ENCODE data around the gene CPSF6.
"Not testable (repeated sequence)": the region's sequence is repeated elsewhere in the genome, so short reads cannot be mapped to it uniquely, and the experiment has no call there.

CPSF6 gene

GRCh38 chr12:69239352-69239921 is at the start of gene CPSF6:
CPSF6 (plus strand) TSS chr12:69239569; CDS start chr12:69239647, 78 bp downstream.
- DNase-seq (ENCODE audit: low read depth in 2 of 2) = peak; percentile 94 to 96

DNA sequence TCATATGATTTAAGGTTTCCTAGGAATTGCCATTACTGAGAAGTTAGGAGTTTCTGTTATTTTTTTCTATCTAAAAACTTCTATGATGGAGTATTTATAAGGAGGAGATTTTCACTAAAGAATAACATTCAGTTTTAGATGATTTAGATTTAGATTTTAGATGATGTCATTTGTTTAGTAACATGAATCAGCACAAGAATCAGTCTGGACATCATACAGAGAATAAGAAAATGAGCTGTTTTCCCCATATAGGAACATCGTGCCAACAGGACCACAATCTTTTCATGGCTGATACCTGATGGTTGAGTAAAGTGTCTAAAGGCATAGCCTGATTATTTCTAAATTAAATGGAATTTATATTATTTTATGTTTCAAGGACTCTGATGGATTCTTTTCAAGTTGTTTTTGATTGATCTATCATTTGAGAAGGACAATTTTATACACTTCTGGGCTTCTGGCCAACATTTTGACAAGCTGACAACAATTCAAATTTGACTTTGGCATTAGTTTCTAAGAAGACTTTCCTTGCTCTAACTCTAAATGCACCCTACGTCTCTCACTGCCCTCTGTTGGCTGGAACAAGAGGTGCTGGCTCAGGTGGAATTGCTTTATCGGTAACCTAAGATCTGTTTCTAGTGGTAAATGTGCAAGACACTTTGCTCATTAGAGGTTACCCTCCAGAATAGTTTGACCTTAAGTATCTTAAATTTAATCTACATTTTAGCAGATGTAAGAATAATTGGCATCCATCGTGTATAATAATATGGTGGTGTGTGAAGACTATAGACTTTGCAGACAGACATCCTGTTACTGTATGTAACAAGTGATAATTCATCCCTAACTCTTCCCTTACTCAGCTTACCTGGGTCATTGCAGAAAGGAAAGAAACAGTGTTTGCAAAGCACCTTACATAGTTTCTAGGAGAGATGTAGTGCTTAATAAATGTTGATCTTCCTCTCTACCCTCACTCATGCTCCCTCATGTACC is 42.8 kb upstream of the CPSF6 start:
- DNase-seq (ENCODE audit: low read depth in 2 of 2) = no peak

DNA sequence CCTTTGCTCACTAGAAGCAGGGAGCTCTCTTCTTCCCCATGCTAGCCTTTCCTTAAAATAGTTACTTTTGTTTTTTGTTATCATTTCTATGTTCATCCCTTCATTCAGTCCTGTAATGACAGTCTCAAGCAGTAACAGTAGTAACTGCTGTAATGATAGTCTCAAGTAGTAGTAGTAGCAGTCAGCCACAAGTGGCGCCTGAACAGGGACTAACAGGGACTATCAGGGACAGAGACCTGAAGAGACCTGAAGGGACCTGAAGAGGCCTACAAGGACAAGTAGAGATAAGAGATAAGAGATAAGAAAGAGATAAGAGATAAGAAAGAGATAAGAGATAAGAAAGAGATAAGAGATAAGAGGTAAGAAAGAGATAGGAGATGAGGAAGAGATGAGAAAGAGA is 39.4 kb upstream of the CPSF6 start:
- DNase-seq (ENCODE audit: low read depth in 2 of 2) = not testable (repeated sequence)

- DNase-seq (ENCODE audit: low read depth in 2 of 2) = no peak
Observed at GRCh38 chr12:69204191-69204590, 35.2 kb upstream of the CPSF6 start.

DNA sequence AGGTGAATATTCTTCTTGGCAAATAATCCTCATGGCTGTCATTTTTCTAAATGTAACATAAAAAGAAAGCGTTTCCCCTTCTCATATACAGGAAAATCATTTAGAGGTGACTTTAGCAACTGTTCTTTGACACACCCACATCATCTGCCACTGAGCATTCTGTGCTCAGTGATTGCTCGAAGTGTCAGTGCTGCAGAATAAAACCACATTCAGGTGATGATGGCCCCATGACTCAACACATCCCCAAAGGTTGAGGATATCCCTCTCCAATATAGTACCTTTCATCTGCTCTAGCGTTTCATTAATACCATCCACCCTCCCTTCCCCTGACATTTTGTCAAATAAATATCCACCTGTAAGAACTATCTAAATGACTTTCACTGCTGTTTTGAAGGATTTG is 28.7 kb upstream of the CPSF6 start:
- DNase-seq (ENCODE audit: low read depth in 2 of 2) = no peak

DNA sequence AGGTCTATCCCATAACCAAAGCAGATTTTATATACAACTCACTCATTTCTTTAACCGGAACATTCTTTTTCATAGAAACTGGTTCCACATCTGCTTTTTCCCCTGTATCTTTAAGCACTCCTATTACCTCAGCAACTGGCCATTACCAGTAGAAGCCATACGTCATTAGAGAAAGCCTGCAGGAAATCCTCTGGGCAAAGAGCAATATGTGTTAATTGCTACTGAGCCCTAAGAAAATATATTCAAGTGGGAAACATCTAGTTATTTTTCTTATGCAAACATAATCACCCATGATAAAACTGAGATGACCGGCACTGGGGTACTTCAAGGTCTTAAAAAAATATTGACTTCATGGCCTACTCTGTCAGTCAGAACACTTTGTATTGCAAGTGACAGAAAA is 28.2 kb upstream of the CPSF6 start:
- DNase-seq (ENCODE audit: low read depth in 2 of 2) = no peak

- no peak for DNase-seq (ENCODE audit: low read depth in 2 of 2)
Observed at GRCh38 chr12:69214169-69214568, 25.2 kb upstream of the CPSF6 start.

DNA sequence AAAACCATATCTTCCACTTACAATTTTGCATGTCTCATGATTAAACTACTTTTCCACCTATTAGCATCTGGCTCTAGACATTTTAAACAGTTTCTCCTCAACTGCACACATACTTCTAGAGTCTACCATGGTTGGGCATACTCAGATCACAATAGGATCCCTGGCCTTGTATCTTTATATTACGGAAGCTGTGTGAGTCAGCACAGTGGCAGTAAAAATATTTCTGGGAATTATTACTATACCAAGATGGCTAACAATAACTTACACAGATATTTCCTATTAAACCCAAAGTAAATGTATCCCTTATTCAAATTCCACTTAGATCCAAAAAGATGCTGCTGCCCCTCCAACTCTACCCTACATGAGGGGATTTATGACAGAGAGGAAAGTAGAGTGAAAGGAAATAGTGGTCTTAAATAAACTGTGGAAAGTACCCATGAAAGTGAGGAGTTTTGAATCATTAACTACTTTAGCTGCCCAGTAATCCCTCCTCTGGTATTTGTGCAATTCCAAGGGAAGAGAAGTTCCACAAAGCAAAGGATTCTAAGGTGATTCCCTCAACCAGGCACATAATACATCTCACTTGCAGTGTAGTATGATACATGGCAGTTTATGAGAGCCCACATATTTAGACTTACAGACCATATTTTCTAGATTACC is 14.0 kb upstream of the CPSF6 start:
- no peak for DNase-seq (ENCODE audit: low read depth in 2 of 2)

DNA sequence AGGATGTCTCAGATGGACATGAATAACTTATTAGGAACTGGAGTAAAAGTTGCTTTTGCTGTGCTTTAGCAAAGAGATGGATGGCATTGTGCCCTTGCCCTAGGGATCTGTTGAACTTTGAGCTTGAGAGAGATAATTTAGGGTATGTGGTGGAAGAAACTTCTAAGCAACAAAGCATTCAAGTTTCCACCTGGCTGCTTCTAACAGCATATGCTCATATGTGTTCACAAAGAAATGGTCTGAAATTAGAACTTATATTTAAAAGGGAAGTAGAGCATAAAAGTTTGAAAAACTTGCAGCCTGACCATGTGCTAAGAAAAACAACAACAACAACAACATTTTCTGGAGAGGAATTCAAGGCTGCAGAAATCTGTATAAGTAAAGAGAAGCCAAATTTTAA is 7.9 kb upstream of the CPSF6 start:
- DNase-seq (ENCODE audit: low read depth in 2 of 2) = no peak

DNA sequence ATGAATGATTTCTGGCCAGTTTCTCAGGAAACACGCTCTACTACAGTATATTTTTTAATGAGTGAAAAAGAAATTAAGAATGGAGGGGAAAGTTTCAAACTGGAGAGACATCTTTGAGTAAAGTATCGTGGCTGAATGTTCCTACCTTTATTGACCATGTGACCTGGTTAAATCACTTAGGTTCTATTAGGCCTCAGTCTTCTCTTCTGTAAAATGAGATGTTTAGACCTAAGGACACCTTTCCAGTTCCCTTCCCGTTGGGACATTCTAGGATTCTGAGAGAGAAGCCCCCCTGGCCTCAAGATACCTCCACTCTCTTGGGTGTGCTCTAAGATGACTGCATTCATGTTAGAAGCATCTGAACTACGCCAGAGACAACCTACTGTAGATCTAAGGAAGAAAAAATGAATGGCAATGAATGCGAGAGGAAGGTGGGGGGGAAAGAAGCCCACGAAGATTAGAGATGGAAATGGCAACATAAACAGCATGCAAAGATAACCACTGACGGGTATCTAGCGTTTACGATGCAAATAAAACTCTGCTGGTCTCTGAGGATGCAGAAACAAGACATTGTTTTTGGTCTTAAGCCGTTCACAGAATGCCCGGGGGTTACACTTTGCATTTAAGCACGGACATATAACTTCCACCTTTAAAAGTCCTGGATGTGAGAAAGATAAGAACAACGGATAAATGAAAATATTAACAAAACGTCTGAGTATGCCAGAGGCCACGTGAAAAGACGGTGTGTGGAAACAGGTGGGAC is 599 bp upstream of the CPSF6 start:
- no peak for DNase-seq (ENCODE audit: low read depth in 2 of 2)

DNA sequence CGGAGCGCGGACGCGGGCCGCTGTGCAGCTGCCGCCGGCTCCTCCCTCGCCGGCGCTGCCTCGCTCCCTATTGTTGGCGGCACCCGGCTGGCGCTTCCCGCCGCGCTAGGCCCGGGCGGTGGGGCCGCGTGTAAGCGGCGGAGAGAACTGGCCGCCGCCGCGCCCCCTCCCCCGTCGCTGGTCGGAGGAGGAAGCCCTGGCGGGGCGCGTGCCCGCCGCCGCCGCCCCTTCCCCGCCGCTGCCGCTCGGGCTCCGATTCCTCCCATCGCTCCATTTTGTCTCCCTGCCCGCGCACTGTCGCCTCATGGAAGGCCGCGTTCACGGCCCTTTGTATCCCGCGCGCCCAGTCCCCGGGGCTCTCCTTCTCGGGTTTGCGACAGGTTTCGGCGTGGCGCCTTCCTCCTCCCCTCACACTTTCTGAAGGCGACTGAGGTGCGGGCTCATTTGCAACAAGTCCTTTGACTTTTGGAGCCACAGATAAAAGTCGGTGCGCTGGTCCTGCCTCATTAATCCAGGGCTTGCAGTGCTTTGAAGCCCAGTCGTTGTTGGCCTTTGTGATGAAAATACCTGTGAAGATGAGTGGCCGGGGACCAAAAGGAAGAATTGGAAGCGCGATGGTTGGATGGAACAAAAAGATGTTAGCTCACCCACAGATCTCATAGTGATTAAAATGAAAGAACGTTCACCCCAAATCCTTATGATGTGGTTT is 707 bp downstream of the CPSF6 start:
- DNase-seq (ENCODE audit: low read depth in 2 of 2) = peak; percentile 14 to 16

DNA sequence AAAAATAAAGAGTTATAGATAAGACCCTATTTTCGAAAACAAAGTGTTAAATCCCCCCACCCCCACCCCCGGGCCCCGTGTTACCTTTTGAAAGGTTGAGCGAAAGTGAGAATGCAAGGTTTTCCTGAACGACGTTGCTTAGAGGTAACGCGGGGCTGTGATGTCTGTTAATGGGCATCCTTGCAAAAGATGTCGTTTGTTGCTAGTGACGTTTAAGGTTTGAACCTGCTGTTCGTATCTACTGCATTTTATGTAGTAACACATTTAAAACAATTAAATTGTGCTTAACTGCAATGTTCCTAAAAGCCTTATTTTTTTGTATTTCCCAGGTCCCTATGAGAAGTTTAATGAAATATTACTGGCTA is 1.2 kb downstream of the CPSF6 start:
- DNase-seq (ENCODE audit: low read depth in 2 of 2) = peak in 1 of 2 donors; percentile 32

- no peak for DNase-seq (ENCODE audit: low read depth in 2 of 2)
Observed at GRCh38 chr12:69241438-69242092, 2.2 kb downstream of the CPSF6 start.

GRCh38 chr12:69243099-69244084 is 4.0 kb downstream of the CPSF6 start:
- DNase-seq (ENCODE audit: low read depth in 2 of 2) = no peak

DNA sequence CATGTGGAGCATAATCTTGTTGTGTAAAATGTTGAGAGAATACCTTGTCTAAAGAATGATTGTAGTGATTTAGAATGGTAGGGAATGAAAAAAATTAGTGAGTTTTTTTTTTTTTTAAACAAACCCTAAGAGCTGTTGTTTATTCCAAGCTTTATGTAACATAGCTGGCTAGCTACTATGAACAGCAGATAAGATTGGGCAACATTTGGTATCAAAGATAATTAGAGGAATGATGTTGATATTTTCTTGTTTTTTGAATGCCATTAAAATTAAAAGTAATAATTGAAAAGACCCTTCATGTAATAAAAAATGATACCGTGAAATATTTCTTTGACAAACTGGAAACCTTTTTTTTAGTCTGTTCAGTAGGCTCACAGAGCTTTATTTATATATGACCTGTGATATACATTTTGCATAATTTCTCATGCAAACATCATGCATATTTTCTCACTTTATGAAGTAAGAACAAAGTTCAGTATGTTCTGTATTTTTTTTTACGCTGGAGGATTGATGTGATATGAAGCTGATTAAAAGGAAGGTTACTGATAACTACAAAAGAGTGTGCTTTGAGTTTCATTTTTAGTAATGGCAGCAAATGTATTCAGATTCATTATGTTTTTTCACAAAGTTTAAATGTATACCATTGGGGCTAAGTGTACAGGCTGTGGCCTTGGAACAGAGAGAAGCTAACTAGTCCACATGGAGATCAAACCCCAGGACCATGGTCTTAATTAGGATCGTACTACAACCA is 8.1 kb downstream of the CPSF6 start:
- DNase-seq (ENCODE audit: low read depth in 2 of 2) = no peak

DNA sequence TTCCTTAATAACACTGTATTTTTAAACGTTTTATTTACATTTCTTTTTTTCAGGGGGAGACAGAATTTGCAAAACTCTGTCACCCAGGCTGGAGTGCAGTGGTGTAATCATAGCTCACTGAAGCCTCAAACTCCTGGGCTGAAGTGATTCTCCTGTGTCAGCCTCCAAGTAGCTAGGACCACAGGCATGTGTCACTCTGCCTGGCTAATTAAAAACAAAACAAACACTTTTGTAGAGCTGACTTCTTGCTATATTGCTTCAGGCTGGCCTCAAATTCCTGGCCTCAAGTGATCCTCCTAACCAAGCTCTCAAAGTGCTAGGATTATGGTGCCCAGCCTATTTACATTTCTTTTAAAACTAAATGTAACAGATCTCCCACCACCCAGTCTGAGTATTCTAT is 12.7 kb downstream of the CPSF6 start:
- DNase-seq (ENCODE audit: low read depth in 2 of 2) = no peak

- DNase-seq (ENCODE audit: low read depth in 2 of 2) = no peak
Observed at GRCh38 chr12:69254046-69254445, 14.7 kb downstream of the CPSF6 start.

GRCh38 chr12:69254862-69255261 is 15.5 kb downstream of the CPSF6 start:
- no peak for DNase-seq (ENCODE audit: low read depth in 2 of 2)

GRCh38 chr12:69258655-69259054 is 19.3 kb downstream of the CPSF6 start:
- DNase-seq (ENCODE audit: low read depth in 2 of 2) = no peak
